ENCODE data around the gene GRIA3.
A peak's percentile ranks its signal among the peaks of the same experiment; 100 is the strongest.
"Not testable (repeated sequence)": the region's sequence is repeated elsewhere in the genome, so short reads cannot be mapped to it uniquely, and the experiment has no call there.

Gene GRIA3

DNA sequence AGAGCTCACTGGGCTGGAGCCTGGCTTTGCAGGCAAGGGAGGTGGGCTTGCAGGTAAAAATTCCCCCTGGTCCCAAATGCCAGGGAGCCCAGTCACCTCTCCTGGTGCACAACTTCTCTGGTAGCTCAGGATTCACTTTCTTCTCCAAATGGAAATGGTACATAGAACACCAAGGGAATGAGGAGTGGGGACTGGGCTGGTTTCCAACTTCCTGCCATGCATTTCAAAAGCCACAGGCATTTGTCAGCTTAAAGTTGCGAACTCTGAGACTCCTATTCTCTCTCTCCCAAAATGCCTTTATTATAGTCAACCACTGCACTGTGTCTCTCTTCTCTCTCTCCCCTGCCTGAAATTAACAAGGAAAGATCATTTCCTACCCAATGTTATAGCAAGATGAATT is 177.3 kb downstream of the GRIA3 start:
- DNase-seq = no peak

DNA sequence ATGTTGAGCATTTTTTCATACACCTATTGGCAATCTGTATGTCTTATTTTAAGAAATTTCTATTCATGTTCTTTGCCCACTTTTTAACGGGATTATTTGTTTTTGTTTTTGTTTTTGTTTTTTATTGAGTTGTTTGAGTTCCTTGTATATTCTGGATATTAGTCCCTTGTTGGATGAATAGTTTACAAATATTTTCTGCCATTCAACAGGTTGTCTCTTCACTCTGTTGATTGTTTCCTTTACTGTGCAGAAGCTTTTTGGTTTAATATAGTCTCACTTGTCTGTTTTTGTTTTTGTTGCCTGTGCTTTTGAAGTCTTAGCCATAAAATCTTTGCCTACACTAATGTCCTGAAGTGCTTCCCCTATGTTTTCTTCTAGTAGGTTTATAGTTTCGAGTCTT is 202.1 kb downstream of the GRIA3 start:
- DNase-seq = not testable (repeated sequence)

DNA sequence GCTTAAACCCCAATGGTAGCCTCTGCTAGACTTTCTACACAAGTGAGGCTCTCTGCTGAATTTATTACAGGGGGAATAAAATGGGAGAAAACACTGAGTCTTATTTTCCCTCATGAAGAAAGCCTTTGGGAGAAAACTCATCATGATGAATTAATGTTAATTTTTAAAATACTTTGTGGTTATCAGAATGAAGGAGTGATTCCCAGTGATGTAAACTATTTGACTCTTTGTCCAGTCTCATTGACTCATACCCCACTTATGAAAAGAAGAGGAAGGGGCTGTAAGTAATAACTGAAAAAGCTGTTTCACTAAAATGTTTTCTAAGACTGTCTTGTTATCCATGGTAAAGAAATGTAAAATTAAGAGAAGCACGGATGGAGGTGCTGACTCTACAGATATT is 208.8 kb downstream of the GRIA3 start:
- DNase-seq = no peak

GRCh38 chrX:123399709-123400108 is 215.6 kb downstream of the GRIA3 start:
- no peak for DNase-seq

DNA sequence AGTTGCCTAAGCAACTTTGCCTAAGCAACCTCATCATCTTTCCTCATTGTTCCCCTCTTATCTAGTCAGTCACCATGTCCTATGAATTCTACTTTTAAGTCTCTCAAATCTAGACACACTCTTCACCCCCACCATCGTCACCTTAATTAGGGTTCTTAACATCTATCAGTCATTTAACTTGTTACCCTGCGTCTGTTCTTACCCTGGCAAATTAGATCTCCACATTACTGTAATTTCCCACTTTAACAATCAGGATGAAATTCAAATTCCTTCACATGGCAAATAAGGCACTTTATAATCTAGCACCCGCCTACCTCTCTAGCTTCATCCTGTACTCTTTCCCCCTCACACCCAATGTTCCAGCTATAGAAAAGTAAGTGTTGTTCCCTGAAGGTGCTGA is 221.2 kb downstream of the GRIA3 start:
- DNase-seq = no peak

- no peak for DNase-seq
These were observed 225.0 kb downstream of the GRIA3 start for GRCh38 chrX:123408821-123409737.

DNA sequence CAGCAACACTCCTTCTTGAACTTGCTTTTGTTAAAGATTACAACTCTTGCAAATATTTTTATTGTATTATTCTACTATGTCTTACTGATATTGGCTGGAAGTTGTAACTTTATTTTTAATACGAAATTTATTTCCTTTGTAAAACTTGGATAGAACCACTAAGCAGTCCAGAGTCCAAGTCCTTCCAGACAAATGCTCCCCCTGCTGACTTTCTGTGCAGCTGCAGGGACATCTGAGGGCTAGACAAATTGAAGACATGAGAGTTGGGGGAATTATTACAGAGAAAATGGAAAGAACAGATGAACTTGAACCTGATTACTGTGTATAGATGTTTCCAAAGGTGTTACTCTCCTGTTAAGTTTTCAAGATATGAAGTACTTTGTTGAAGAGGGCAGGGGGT is 238.8 kb downstream of the GRIA3 start:
- DNase-seq = no peak

DNA sequence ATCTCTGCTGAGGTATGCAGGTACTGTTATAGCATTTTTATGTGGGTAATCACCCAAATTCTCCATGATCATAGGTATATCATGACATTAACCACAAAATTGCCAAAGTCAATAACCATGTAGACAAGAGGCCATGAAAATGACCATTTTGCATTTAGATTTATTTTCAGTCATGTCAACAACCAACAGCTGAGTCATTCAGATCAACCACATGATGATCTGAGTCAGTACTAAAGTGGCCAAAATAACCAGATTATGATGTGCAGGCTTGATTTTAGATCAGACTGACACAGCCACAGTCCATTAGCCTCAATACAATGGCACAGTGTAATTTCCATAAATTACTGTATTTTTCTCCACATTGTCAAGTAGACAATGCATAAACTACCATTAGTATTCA is 240.5 kb downstream of the GRIA3 start:
- peak; percentile 26 for DNase-seq

DNA sequence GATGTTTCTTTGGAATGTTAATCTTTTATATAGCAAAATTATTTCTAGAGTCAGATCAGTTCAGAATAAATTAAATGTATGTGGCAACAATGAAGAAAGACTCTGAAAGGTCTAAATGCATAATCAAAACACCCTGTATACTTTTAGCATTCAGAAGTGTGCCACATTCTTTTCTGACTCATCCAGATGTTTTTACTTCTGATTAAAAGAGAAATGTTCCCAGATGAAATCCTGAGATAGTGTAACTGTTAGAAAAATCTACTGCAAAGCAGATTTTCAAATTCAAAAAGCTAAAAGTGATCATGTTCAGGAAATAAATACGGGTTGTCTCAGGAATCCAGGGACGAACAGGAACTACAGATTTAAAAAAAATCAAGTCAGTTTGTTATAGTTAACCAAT is 241.4 kb downstream of the GRIA3 start:
- no peak for DNase-seq

DNA sequence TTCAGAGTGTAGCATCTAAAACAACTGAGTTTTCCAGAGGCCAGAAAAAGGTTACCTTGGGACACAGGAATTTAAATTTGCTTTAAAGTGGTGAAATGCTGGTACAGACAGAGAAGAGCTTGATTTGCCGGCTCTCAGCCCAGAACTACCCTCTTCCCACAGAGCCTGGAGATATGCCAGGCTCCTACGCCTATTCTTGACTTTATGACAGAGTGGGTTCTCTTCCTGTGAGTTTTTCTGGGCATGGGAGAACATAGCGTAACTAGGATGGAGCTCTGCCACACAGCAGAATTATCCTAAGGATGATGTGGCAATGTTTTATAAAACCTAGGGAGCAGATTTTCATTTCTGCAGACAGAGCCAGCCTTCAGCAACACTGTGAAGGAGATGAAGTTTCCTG is 241.8 kb downstream of the GRIA3 start:
- DNase-seq = no peak

DNA sequence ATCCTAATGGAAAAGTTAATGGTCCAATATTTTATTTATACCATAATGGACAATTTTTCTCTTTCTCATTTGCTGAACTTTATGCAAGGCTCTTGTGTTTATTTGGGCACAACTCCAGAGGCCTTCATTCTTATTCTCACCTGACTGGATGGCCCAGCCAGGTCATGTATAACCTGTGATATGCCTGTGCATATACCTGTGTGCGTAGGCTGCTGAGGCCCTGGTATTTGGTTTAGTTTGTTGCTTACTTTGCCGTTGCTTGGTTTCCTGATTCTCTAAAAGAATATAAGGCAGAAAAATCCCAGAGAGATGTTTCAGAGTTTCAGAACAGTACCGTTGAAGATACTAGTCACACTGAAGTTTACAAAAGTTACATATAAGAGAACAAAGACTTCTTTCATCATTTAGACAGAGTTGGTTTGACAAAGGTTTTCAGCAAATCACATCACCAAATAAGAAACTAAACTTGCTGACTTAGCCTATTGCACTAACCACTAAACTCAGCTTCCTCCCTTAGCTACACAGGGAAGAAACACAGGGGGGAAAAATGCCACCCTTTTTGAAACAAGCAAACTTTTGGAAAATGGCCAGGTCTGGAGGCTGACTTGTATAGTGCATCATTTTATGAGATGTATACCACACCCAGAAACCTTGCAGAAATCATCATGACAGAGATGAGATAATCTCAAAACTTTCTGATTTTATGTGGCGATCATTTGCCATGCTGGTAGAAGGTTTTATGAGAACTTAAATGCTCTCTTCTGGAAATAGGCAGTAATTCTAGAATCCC is 248.5 kb downstream of the GRIA3 start:
- DNase-seq = no peak

DNA sequence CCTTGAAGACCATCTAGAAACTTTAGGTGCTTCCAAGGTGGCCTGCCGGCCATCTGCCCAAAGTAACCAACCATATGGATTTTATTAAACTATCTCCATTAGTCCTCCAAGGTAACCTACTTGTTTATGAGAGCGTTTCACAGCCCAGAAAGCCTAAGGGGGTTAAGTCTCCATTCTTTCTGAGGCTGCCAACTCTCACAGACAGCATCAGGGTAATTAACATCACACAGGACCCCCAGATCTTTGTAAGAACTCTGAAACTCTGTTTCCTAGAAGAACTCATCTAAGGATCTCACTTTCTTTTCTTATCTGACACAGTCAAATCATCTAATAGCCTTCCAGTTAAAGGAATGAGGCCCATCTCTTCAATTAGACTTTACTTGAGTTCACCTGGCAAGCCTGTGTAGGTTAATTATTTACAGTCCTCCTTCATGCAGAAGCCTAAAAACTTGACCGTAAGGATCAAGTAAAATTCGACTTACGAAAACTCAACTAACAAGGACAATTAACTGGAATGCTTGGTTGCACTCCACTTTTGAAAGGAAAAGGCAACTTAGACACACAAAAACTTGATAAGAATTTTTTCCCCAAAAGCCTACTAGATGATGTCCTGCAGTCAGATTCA is 252.5 kb downstream of the GRIA3 start:
- DNase-seq = no peak

- not testable (repeated sequence) for DNase-seq
These were observed 255.8 kb downstream of the GRIA3 start for GRCh38 chrX:123439926-123440325.

DNA sequence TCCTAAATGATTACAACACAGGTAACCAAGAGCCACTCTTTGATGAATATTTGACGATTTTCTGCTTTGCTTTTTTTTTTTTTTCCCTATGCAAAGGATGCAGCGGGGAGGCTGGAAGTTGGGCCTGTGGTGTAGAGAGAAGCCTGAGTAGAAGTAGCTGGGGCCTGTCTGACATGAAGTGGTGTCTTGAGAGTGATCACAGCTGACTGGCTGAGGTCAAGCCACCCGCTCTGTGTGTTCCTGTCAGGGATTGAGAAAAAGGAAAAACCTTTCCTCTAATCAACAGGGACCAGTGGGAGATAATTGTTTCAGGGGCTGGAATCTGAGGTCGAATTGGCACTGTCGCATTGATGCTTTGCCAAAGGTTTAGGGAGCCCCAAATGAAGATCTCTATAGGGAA is 258.7 kb downstream of the GRIA3 start:
- no peak for DNase-seq

DNA sequence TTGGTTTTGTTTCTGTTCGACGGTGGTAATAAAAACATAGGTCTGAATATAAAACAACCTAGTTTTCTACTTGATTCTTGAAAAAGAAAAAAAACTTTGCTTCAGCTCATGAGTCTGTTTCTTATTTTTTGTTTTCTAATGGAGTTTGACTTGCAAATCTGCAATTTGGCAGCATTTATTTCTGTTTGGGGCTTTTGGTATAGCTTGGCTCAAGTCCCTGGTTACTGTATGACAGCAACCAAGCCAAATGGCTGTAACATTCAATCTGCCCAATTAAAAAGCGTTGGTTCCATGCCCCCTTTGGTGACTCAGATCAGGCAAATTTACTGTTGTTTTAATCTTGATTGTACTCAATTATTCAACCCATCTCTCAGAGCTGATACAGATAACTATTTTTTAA is 263.4 kb downstream of the GRIA3 start:
- DNase-seq = no peak

DNA sequence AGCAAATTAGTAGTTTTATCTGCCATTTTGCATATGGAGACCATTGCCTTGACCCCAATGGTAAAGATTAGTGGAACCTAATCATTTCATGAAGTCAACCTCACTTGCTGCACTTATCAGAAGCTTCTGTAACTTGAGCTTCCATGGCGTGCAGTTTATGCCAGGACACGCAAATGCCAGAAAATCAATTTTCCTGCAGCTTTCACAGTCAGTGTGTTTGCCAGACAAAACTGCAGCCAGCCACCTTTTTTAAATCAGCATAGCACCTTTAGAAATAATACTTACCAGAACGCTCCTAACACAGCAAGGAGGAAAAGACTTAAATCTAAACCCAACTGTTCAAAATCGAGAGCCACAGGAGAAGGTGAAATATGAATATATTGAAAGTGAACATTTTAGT is 265.3 kb downstream of the GRIA3 start:
- no peak for DNase-seq

- DNase-seq = no peak
These were observed 266.1 kb downstream of the GRIA3 start for GRCh38 chrX:123450222-123450621.

DNA sequence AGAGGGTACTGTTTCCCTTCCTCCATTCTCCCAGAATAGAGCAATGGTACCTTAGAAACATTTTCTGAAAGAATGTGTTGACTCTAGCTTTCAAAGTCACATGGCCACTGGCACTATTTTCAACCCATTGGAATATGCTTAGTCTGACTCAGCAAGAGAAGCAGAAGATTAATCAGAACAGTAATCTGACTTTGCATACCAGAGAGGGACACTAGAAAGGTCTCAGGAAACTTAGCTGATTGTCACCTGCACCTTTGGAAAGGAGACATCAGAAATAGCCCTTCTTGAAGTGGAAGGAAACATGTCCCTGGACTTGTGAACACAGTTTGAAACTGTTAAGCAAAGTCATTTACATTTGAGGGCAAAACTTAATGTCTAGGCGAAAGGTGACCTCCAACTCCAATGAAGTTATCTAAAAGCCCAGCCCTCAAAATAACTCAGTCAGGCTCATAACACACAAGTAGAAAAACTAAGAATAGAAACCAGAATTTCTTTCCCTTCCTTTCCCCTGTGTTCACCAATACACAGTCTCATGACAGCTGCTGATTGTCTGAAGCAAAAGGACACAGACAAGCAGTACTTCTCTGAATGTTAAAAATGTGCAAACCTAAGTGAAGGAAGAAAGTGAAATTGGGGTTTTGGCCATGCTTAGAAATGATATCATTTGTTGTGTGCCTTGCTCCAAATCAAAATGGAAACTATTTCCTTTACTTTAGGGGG is 270.8 kb downstream of the GRIA3 start:
- no peak for DNase-seq

DNA sequence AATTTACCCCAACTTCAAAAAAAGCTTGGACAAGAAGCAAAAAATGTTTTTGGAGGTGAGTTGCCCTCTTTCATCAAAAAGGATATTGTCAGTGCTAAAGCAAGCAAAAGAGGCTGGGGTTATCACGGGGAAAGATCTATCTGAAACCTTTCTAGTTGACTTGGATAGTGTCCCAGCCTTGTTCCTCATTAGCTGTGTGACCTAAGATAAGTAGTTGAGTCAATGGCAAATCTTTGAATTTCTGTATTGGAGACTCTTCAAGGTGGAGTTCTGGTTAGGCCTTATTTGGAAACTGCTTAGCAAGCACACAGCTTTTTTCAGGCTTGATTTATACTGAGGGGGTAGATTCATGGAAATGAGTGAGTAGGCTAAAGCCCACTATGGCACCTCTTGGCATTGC is 271.6 kb downstream of the GRIA3 start:
- no peak for DNase-seq

- DNase-seq = no peak
These were observed 280.6 kb downstream of the GRIA3 start for GRCh38 chrX:123464709-123465108.

- no peak for DNase-seq
These were observed 284.4 kb downstream of the GRIA3 start for GRCh38 chrX:123468481-123468880.

DNA sequence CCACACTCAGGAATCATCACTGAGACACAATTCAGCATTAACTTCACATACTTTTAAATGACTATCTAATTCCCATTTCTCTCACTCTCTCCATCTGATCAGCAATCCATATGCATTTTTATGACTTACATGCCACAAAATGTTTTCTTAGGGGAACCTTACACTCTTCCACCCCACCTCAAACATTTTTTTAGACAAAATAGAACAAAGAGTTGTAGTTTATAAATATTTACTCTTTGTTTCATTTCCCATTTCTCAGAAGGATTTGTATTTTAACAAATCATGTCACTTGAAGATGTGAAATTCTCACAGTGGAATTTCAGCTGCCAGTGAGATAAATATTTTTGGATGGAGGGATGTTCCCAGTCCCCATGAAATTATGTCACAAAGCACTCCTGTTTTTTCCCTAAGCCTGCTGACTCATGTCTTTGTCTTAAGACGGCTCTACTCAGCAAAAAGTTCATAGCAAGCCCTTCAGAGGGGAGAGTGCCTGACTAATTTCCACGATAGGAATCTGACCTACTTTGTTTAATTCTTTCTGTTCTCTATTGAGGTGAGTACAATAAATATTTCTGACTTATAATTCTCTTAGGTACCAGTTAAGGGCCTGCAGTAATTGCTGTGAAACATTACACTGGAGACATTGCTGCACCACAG is 291.1 kb downstream of the GRIA3 start:
- no peak for DNase-seq

Measured in HCEC 1CT (cell line).